ENCODE results near the gene VPS26C.

The VPS26C gene

DNA sequence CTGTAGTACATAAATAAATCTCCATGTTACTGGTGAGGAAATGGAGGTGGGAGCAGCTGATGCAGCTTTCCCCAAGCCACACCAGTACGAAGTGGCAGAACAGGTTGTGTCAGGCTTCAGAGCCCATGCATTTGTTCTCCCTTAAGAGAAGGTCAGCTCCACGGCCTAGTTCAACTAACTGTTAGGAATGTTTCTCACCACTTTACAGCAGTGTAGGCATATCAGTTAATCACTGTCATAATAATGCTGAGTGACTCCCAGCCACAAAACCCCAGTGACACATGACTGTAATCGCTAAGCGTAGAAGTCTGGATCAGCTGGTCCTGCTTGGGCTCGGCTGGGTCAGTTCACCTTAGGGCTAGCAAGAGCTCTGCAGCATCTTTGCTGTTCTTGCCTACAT lies 90.4 kb downstream of the VPS26C start:
- Histone ChIP-seq H3K36me3 (ENCODE audit: insufficient read depth, low read length) (peaks cover 77% of the 10 kb centered on the region), H3K27ac (ENCODE audit: low read depth, low read length, poor library complexity, severe bottlenecking) (no peak overlapping the region), H3K4me1 (ENCODE audit: insufficient read depth, low read length, severe bottlenecking) (no peaks in the 10 kb centered on the region), H3K9me2 (ENCODE audit: low read depth, low read length) (no peaks in the 10 kb centered on the region), H4K20me1 (ENCODE audit: insufficient read depth, low read length) (no peaks in the 10 kb centered on the region), H3K9ac (ENCODE audit: low read length) (no peak overlapping the region), H3K79me2 (ENCODE audit: insufficient read depth, low read length) (no peaks in the 10 kb centered on the region), H3K27me3 (ENCODE audit: insufficient read depth, low read length) (no peaks in the 10 kb centered on the region), H3K4me3 (ENCODE audit: low read depth, low read length, poor library complexity, severe bottlenecking) (no peak overlapping the region), H3K9me3 (ENCODE audit: low read length) (no peaks in the 10 kb centered on the region), H3F3A (ENCODE audit: insufficient read depth, low read length) (no peaks in the 10 kb centered on the region), H3K4me2 (ENCODE audit: low read length) (no peak overlapping the region), H2AFZ (ENCODE audit: low read length) (no peak overlapping the region)
- no peak for TF ChIP-seq EZH2 (IDR thresholded peaks at IDR 0.05; ENCODE audit: borderline replicate concordance, low read length)
- TF ChIP-seq, protein P1, sequence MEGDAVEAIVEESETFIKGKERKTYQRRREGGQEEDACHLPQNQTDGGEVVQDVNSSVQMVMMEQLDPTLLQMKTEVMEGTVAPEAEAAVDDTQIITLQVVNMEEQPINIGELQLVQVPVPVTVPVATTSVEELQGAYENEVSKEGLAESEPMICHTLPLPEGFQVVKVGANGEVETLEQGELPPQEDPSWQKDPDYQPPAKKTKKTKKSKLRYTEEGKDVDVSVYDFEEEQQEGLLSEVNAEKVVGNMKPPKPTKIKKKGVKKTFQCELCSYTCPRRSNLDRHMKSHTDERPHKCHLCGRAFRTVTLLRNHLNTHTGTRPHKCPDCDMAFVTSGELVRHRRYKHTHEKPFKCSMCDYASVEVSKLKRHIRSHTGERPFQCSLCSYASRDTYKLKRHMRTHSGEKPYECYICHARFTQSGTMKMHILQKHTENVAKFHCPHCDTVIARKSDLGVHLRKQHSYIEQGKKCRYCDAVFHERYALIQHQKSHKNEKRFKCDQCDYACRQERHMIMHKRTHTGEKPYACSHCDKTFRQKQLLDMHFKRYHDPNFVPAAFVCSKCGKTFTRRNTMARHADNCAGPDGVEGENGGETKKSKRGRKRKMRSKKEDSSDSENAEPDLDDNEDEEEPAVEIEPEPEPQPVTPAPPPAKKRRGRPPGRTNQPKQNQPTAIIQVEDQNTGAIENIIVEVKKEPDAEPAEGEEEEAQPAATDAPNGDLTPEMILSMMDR (IDR thresholded peaks at IDR 0.05; ENCODE audit: low read length) = no peak
